H1 (cell line): ENCODE measurements around the gene NEK4.

Experiments used
- JUN ChIP-seq: IDR thresholded peaks from 2 replicates; pipeline ENCODE4 v1.6.1; 2011; ENCODE audit warnings: low read depth, mild to moderate bottlenecking, improper control_type of control experiment, low read length
- JUND ChIP-seq: IDR thresholded peaks from 2 replicates; pipeline ENCODE4 v1.6.1; 2011; ENCODE audit warnings: mild to moderate bottlenecking, improper control_type of control experiment, low read length
- TAF7 ChIP-seq: optimal IDR thresholded peaks from 2 replicates; pipeline ENCODE3; 2011; ENCODE audit warnings: low read depth, mild to moderate bottlenecking, inconsistent platforms, low read length, moderate library complexity, borderline replicate concordance
- TF ChIP-seq, protein P1 (sequence below), 3 experiments: IDR thresholded peaks; 1 replicate in 2 of 3; 2 replicates in 1 of 3; pipeline versions ENCODE4 v1.5.1 to v1.6.1; 2011; ENCODE audit warnings: low read length in 3 of 3, mild to moderate bottlenecking in 3 of 3, inconsistent platforms in 2 of 3, low read depth in 1 of 3, moderate library complexity in 1 of 3; ENCODE audit not compliant: insufficient read depth in 1 of 3; ENCODE audit errors: control extremely low read depth in 1 of 3

DNA sequence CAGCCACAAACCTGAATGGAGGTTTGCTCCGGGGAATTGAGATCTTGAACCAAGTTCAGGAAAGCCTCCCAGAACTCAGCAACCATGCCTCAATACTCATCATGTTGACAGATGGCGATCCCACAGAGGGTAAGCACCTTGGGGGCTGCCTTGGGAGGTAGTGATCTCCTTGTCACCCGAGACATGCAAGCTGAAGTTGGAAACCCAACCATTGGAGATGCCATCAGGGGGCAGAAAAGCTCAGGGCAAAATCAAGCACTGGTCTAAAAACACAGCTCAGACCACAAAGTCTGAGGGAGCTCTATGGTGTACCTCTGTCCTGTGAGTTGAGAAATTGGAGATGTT is 12.4 kb upstream of the NEK4 start:
- TF ChIP-seq TAF7 (no peak), JUND (no peak), JUN (no peak)
- TF ChIP-seq, protein P1, sequence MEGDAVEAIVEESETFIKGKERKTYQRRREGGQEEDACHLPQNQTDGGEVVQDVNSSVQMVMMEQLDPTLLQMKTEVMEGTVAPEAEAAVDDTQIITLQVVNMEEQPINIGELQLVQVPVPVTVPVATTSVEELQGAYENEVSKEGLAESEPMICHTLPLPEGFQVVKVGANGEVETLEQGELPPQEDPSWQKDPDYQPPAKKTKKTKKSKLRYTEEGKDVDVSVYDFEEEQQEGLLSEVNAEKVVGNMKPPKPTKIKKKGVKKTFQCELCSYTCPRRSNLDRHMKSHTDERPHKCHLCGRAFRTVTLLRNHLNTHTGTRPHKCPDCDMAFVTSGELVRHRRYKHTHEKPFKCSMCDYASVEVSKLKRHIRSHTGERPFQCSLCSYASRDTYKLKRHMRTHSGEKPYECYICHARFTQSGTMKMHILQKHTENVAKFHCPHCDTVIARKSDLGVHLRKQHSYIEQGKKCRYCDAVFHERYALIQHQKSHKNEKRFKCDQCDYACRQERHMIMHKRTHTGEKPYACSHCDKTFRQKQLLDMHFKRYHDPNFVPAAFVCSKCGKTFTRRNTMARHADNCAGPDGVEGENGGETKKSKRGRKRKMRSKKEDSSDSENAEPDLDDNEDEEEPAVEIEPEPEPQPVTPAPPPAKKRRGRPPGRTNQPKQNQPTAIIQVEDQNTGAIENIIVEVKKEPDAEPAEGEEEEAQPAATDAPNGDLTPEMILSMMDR (IDR thresholded peaks at IDR 0.05; ENCODE audit: control extremely low read depth in 1 of 3, insufficient read depth in 1 of 3, low read depth in 1 of 3, low read length in 3 of 3), result no peak
